ENCODE results near the gene WDR27.

GRCh38 chr6:169639653-169640278, 62.1 kb downstream of the WDR27 start:
- TF ChIP-seq ZNF138 (tag by site-specific recombination; IDR thresholded peaks at IDR 0.05; ENCODE audit: borderline replicate concordance) = no peak
- TF ChIP-seq PRDM4 (tag by site-specific recombination; IDR thresholded peaks at IDR 0.05) = no peak
- TF ChIP-seq ZNF23 (tag by site-specific recombination; IDR thresholded peaks at IDR 0.05; ENCODE audit: borderline replicate concordance) = no peak
- no peak for TF ChIP-seq TCF7L2 (IDR thresholded peaks at IDR 0.05; ENCODE audit: borderline replicate concordance, low read depth, low read length)

All from HEK293 (cell line).